Rectal smooth muscle tissue (tissue), 1 donor: ENCODE results near the gene MAP2K7.

Experiments used
- H3K27ac ChIP-seq: one replicate; pipeline ENCODE4 v1.7.0; 2013; ENCODE audit warnings: low read depth, low read length, inconsistent platforms
- H3K27me3 ChIP-seq: one replicate; pipeline ENCODE4 v1.7.0; 2013; ENCODE audit warnings: low read length; ENCODE audit not compliant: control insufficient read depth, insufficient read depth
- H3K36me3 ChIP-seq: one replicate; pipeline ENCODE4 v1.7.0; 2013; ENCODE audit warnings: low read length; ENCODE audit not compliant: control insufficient read depth, insufficient read depth
- H3K4me1 ChIP-seq: one replicate; pipeline ENCODE4 v1.7.0; 2013; ENCODE audit warnings: low read length; ENCODE audit not compliant: control insufficient read depth, insufficient read depth
- H3K4me3 ChIP-seq: one replicate; pipeline ENCODE4 v1.7.0; 2013; ENCODE audit warnings: low read length
- H3K9ac ChIP-seq: one replicate; pipeline ENCODE4 v1.7.0; 2013; ENCODE audit warnings: low read length

The MAP2K7 gene

GRCh38 chr19:7869910-7870511 lies 33.7 kb upstream of the MAP2K7 start:
- Histone ChIP-seq H3K4me3 (peak overlapping the region; percentile 53), H3K27me3 (peaks cover 32% of the 10 kb centered on the region), H3K36me3 (no peaks in the 10 kb centered on the region), H3K27ac (peak overlapping the region; percentile 37), H3K9ac (no peak overlapping the region), H3K4me1 (peaks cover 5% of the 10 kb centered on the region)

DNA sequence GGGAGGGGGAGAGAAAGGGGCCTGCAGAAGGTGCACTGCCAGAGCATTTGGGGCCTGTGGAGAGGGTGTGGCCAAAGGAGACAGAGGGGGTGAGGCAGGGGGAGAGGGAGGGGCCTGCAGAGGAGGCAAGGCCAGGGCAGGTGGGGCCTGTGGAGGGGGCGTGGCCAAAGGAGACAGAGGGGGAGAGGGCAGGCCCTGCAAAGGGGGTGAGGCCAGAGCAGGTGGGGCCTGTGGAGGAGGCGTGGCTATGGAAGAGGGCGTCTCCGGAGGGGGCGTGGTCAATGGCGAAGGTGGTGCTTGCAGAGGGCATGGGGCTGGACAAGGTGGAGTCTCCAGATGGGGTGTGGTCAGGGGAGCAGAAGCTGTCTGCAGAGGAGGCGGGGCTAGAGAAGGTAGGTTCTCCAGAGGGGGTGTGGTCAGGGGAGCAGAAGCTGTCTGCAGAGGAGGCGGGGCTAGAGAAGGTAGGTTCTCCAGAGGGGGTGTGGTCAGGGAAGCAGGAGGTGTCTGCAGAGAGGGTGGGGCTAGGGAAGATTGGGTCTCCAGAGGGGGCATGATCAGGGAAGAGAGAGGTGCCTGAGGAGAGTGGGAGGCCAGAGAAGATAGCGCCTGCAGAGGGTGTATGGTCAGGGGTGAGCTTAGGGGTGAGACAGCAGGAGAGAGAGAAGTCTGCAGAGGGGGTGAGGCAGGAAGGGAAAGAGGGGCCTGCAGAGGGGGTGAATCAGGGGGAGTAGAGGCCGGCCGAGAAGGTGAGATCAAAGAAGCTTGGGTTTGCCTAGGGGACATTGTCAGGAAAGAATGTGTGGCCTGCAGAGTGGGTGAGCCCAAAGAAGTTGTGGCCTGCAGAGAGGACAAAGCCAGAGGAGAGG lies 32.9 kb upstream of the MAP2K7 start:
- no peak overlapping the region for H3K27ac ChIP-seq
- H3K36me3 ChIP-seq: no peaks in the 10 kb centered on the region
- H3K27me3 ChIP-seq: peaks cover 25% of the 10 kb centered on the region
- H3K9ac ChIP-seq: no peak overlapping the region
- peaks cover 5% of the 10 kb centered on the region for H3K4me1 ChIP-seq
- no peak overlapping the region for H3K4me3 ChIP-seq

DNA sequence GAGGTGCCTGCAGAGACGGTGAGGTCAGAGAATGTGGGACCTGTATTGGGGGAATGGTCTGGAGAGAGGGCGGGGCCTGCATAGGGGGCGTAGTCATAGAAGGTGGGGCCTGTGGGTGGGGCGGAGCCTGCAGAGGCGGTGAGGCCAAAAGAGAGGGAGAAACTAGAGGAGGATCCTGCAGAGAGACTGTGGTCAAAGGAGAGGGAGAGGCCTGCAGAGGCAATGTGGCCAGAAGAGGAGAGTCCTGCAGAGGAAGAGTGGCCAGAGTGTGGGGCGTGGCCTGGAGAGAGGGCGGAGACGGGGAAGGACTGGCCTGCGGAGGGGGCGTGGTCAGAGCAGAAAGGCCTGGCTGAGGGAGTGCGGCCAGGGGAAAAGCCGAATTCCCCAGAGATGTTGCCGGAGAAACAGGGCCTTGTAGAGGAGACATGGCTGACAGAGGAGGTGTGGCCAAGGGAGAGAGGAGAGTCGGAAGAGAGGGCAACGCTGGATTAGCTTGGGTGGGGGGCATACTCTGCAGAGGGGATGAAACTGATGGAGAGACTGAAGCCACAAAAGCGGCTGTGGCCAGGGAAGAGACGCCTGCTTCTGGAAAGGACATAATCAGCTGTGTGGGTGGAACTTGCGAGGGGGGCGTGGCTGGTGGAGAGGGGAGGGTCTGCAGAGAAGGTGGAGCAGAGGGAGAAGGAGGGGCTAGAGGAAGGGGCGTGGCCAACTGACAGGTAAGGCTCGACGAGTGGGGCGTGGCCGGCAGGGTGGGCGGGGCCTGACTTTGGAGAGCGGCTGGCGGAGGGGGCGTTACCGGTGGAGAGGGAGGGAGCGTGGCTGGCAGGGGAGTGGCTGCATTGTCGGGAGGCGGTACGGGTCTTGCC lies 32.0 kb upstream of the MAP2K7 start:
- H3K4me3 ChIP-seq: peak overlapping the region; percentile 57
- H3K9ac ChIP-seq: no peak overlapping the region
- peaks cover 5% of the 10 kb centered on the region for H3K4me1 ChIP-seq
- no peak overlapping the region for H3K27ac ChIP-seq
- no peaks in the 10 kb centered on the region for H3K36me3 ChIP-seq
- H3K27me3 ChIP-seq: peaks cover 24% of the 10 kb centered on the region

GRCh38 chr19:7872306-7873204 lies 31.1 kb upstream of the MAP2K7 start:
- Histone ChIP-seq H3K4me1 (peaks cover 5% of the 10 kb centered on the region), H3K27me3 (peaks cover 16% of the 10 kb centered on the region), H3K4me3 (peak overlapping the region; percentile 57), H3K9ac (no peak overlapping the region), H3K27ac (no peak overlapping the region), H3K36me3 (no peaks in the 10 kb centered on the region)

DNA sequence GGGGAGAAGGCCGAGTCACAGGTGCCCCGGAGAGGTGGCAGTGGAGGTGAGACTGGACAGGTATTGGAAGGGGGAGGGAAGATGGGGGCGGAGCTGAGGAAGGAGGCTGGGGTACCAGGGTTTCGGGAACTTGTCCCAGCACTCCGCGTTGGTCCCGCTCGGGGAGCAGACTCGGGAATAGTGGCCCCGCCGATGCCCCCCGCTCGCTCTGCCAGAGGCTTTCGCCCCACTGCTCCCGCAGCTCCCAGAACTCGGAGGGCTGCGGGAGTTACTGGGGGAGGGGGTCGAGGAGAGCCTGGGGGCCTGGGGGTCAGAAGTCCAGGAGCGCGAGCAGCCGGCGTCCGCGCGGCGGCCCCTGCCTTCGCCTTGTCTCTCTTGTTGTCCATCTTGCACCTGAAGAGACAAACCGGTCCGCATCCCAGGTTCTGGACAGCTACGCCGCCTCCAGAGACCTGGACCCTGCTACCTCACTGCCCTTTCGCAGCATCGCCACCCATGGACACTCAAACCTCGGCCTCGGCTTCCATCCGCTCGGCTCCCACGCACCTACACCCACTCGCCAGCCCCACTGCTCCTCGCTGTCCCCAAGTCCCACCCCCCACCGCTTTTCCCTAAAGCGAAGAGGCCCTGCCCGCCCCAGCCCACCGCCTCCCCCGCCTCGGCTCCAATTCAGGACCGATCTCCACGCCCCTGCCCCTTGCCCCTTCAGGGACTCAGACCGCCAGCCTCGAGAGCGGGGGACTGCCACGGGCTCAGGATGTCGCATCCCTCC lies 30.2 kb upstream of the MAP2K7 start:
- Histone ChIP-seq H3K4me3 (no peak overlapping the region), H3K27me3 (peaks cover 16% of the 10 kb centered on the region), H3K36me3 (no peaks in the 10 kb centered on the region), H3K27ac (no peak overlapping the region), H3K4me1 (peaks cover 4% of the 10 kb centered on the region), H3K9ac (no peak overlapping the region)

GRCh38 chr19:7874076-7874896 lies 29.4 kb upstream of the MAP2K7 start, which contains the start of gene PRR36:
TSS of gene PRR36 (minus strand) at chr19:7874390. CDS start at chr19:7873689, 701 bp downstream.
- Histone ChIP-seq H3K9ac (no peak within 1 kb of the TSS), H3K4me3 (peak within 1 kb of the TSS; percentile 15), H3K36me3 (no peaks in the 10 kb centered on the region), H3K27ac (no peak within 1 kb of the TSS), H3K27me3 (peaks cover 16% of the 10 kb centered on the region), H3K4me1 (no peaks in the 10 kb centered on the region)

- Histone ChIP-seq H3K9ac (no peak overlapping the region), H3K4me3 (no peak overlapping the region), H3K36me3 (no peaks in the 10 kb centered on the region), H3K27ac (no peak overlapping the region), H3K4me1 (no peaks in the 10 kb centered on the region), H3K27me3 (peaks cover 16% of the 10 kb centered on the region)
Measured at GRCh38 chr19:7874897-7875273, 28.8 kb upstream of the MAP2K7 start.

DNA sequence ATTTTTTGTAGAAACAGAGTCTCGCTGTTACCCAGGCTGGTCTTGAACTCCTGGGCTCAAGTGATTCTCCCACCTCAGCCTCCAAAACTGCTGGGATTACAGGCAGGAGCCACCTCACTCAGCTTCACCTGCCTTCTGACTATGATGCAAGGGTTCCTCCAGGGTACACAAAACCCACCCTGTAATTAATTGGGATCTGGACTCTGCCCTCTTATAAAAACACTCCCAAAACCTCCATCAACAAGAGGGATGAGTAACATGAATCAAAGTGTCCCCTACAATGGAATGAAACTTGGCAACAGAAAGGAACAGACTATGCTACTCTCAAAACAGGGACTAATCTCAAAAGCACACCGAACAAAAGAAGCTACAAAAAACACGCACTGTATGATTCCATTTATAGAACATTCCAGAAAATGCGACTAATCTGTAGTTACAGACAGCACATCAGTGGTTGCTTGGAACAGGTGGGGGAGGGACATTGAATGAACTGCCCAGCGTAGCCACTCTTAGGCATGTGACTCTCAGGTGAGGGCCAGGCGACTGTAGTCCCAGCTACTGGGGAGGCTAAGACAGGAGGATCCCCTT lies 26.3 kb upstream of the MAP2K7 start:
- H3K36me3 ChIP-seq: no peaks in the 10 kb centered on the region
- no peak overlapping the region for H3K27ac ChIP-seq
- H3K27me3 ChIP-seq: peaks cover 16% of the 10 kb centered on the region
- H3K4me3 ChIP-seq: no peak overlapping the region
- H3K4me1 ChIP-seq: no peaks in the 10 kb centered on the region
- no peak overlapping the region for H3K9ac ChIP-seq

GRCh38 chr19:7879111-7879807 lies 24.4 kb upstream of the MAP2K7 start:
- Histone ChIP-seq H3K36me3 (no peaks in the 10 kb centered on the region), H3K9ac (no peak overlapping the region), H3K27me3 (peaks cover 7% of the 10 kb centered on the region), H3K27ac (no peak overlapping the region), H3K4me3 (no peak overlapping the region), H3K4me1 (no peaks in the 10 kb centered on the region)

- Histone ChIP-seq H3K36me3 (no peaks in the 10 kb centered on the region), H3K27ac (no peak overlapping the region), H3K9ac (no peak overlapping the region), H3K4me1 (no peaks in the 10 kb centered on the region), H3K27me3 (peaks cover under 1% of the 10 kb centered on the region), H3K4me3 (no peak overlapping the region)
Measured at GRCh38 chr19:7879836-7880235, 23.8 kb upstream of the MAP2K7 start.
